H1 (cell line): ENCODE data around the gene ZC3H18. TPM values are rescaled to one million over a fixed set of nuclear protein-coding genes. Genes with fewer than 3 reads are reported as not detected.

Experiments
- CTCF ChIA-PET: fragments of 300-600 bp; sonication (Branson Sonifier 250); formaldehyde crosslinking; loops from one replicate; lab custom pipeline; 2021; ENCODE audit not compliant: partially characterized antibody; lab: Charles Lee
- POLR2A ChIA-PET: fragments of 300-600 bp; sonication (Branson Sonifier 250); formaldehyde crosslinking; loops from one replicate; lab custom pipeline; 2021; ENCODE audit warnings: inconsistent platforms; ENCODE audit not compliant: partially characterized antibody; lab: Charles Lee
- DNase-seq, 2 experiments: peaks; one replicate each; pipeline versions ENCODE4 v3.0.0 to v3.0.0-alpha.2; 2010 to 2022; ENCODE audit warnings: low spot score in 2 of 2, low read depth in 1 of 2, mixed read lengths in 1 of 2
- FAIRE-seq: peaks from 2 replicates; lab custom pipeline; 2011; peaks lifted over from hg19 to GRCh38; lab: Jason Lieb, UNC
- H2AFZ ChIP-seq: 2 replicates; pipeline ENCODE4 v1.8.1; 2012; ENCODE audit warnings: low read length, inconsistent platforms
- H2AK5ac ChIP-seq: 2 replicates; pipeline ENCODE4 v1.6.1; 2013; ENCODE audit warnings: low read depth, low read length
- H2BK120ac ChIP-seq: replicated peaks from 2 replicates; pipeline ENCODE3; 2013; ENCODE audit warnings: low read depth, low read length, inconsistent platforms
- H2BK12ac ChIP-seq: 2 replicates; pipeline ENCODE4 v1.6.1; 2013; ENCODE audit warnings: low read depth, low read length
- H2BK15ac ChIP-seq: 2 replicates; pipeline ENCODE4 v1.6.1; 2013; ENCODE audit warnings: low read length
- H2BK20ac ChIP-seq: 2 replicates; pipeline ENCODE4 v1.6.1; 2013; ENCODE audit warnings: low read length
- H2BK5ac ChIP-seq: 2 replicates; pipeline ENCODE4 v1.6.1; 2013; ENCODE audit warnings: low read depth, low read length
- H3K14ac ChIP-seq: 2 replicates; pipeline ENCODE4 v1.6.1; 2013; ENCODE audit warnings: inconsistent platforms; ENCODE audit not compliant: insufficient read length
- H3K18ac ChIP-seq: 2 replicates; pipeline ENCODE4 v1.6.1; 2013; ENCODE audit warnings: low read length; ENCODE audit errors: extremely low read depth
- H3K23ac ChIP-seq: 2 replicates; pipeline ENCODE4 v1.6.1; 2013; ENCODE audit warnings: inconsistent platforms; ENCODE audit not compliant: insufficient read length
- H3K23me2 ChIP-seq: 2 replicates; pipeline ENCODE4 v1.6.1; 2013; ENCODE audit warnings: low read depth, low read length
- H3K27ac ChIP-seq: 2 replicates; pipeline ENCODE4 v1.6.1; 2011; ENCODE audit warnings: low read depth, low read length, inconsistent platforms
- H3K27me3 ChIP-seq, 4 experiments: replicated peaks in 1 of 4; 1 replicate in 1 of 4; 2 replicates in 3 of 4; pipeline versions ENCODE4 v1.6.1 to v1.8.1; 2011 to 2013; ENCODE audit warnings: low read length in 3 of 4, mild to moderate bottlenecking in 3 of 4, inconsistent platforms in 2 of 4, mixed read lengths in 2 of 4, moderate library complexity in 1 of 4; ENCODE audit not compliant: control insufficient read depth in 3 of 4, insufficient read depth in 3 of 4; ENCODE audit errors: extremely low read depth in 1 of 4
- H3K36me3 ChIP-seq, 4 experiments: 2 replicates each; pipeline versions ENCODE4 v1.6.1 to v1.8.1; 2011 to 2013; ENCODE audit warnings: mild to moderate bottlenecking in 4 of 4, low read length in 3 of 4, moderate library complexity in 2 of 4, control low read depth in 1 of 4, inconsistent platforms in 1 of 4; ENCODE audit not compliant: insufficient read depth in 4 of 4, control insufficient read depth in 2 of 4
- H3K4ac ChIP-seq: replicated peaks from 2 replicates; pipeline ENCODE3; 2013; ENCODE audit warnings: low read length, low read depth, mixed read lengths, inconsistent platforms; ENCODE audit not compliant: insufficient read length
- H3K4me1 ChIP-seq, 4 experiments: replicated peaks in 1 of 4; 1 replicate in 1 of 4; 2 replicates in 3 of 4; pipeline versions ENCODE4 v1.6.1 to v1.8.1; 2011 to 2013; ENCODE audit warnings: low read length in 3 of 4, inconsistent platforms in 2 of 4, mixed read lengths in 1 of 4; ENCODE audit not compliant: insufficient read depth in 4 of 4, control insufficient read depth in 3 of 4
- H3K4me2 ChIP-seq, 2 experiments: 2 replicates each; pipeline versions ENCODE4 v1.6.1 to v1.8.1; 2011 to 2013; ENCODE audit warnings: low read depth in 2 of 2, low read length in 2 of 2, control low read depth in 1 of 2, inconsistent platforms in 1 of 2, mild to moderate bottlenecking in 1 of 2; ENCODE audit not compliant: insufficient read depth in 1 of 2
- H3K4me3 ChIP-seq, 4 experiments: fragments of 200-600, 300-600 bp in 1 of 4; sonication (generic), shearing (Covaris generic), sonication (Bioruptor Twin) in 1 of 4; 2 replicates each; pipeline versions ENCODE4 v1.5.1 to v1.8.1; 2011 to 2016; ENCODE audit warnings: low read length in 4 of 4, low read depth in 3 of 4, control low read depth in 2 of 4, inconsistent platforms in 2 of 4, mild to moderate bottlenecking in 2 of 4, mixed read lengths in 1 of 4, moderate library complexity in 1 of 4; ENCODE audit not compliant: insufficient read depth in 2 of 4; ENCODE audit errors: extremely low read depth in 1 of 4
- H3K56ac ChIP-seq: replicated peaks from 2 replicates; pipeline ENCODE3; 2013; ENCODE audit warnings: low read depth, mild to moderate bottlenecking, mixed read lengths, low read length, inconsistent platforms; ENCODE audit not compliant: insufficient read length
- H3K79me1 ChIP-seq: 2 replicates; pipeline ENCODE4 v1.6.1; 2013; ENCODE audit warnings: low read depth, low read length, control low read depth
- H3K79me2 ChIP-seq, 2 experiments: 2 replicates each; pipeline versions ENCODE4 v1.6.1 to v1.8.1; 2012 to 2013; ENCODE audit warnings: low read length in 2 of 2, mild to moderate bottlenecking in 2 of 2, inconsistent platforms in 1 of 2; ENCODE audit not compliant: insufficient read depth in 2 of 2, control insufficient read depth in 1 of 2
- H3K9ac ChIP-seq, 4 experiments: replicated peaks in 1 of 4; 1 replicate in 1 of 4; 2 replicates in 3 of 4; pipeline versions ENCODE4 v1.6.1 to v1.8.1; 2011 to 2013; ENCODE audit warnings: low read depth in 3 of 4, low read length in 3 of 4, control low read depth in 2 of 4, mild to moderate bottlenecking in 2 of 4, moderate library complexity in 2 of 4, inconsistent platforms in 1 of 4; ENCODE audit errors: extremely low read depth in 1 of 4
- H3K9me3 ChIP-seq, 2 experiments: 2 replicates each; pipeline versions ENCODE4 v1.6.1 to v1.8.1; 2012 to 2013; ENCODE audit warnings: mild to moderate bottlenecking in 2 of 2, moderate library complexity in 2 of 2, control low read depth in 1 of 2, inconsistent platforms in 1 of 2, low read depth in 1 of 2, low read length in 1 of 2, mixed read lengths in 1 of 2; ENCODE audit not compliant: insufficient read depth in 2 of 2
- H4K20me1 ChIP-seq, 2 experiments: replicated peaks in 1 of 2; 2 replicates each; pipeline versions ENCODE3 to v1.8.1; 2011 to 2013; ENCODE audit warnings: inconsistent platforms in 2 of 2, low read length in 2 of 2, mild to moderate bottlenecking in 1 of 2; ENCODE audit not compliant: insufficient read depth in 2 of 2, control insufficient read depth in 1 of 2
- H4K5ac ChIP-seq: 2 replicates; pipeline ENCODE4 v1.6.1; 2013; ENCODE audit warnings: low read length, low read depth, mixed read lengths, inconsistent platforms; ENCODE audit not compliant: insufficient read length
- H4K8ac ChIP-seq: 2 replicates; pipeline ENCODE4 v1.8.0; 2013; ENCODE audit warnings: mild to moderate bottlenecking, moderate library complexity, low read length, inconsistent platforms; ENCODE audit not compliant: insufficient read depth; ENCODE audit errors: extremely low read depth
- H4K91ac ChIP-seq: replicated peaks from 2 replicates; pipeline ENCODE3; 2013; ENCODE audit warnings: low read length, mixed read lengths, inconsistent platforms; ENCODE audit not compliant: insufficient read length
- BCL11A ChIP-seq, 2 experiments: IDR thresholded peaks; one replicate each; pipeline ENCODE4 v1.6.1; 2011; ENCODE audit warnings: low read depth in 2 of 2, low read length in 2 of 2, mild to moderate bottlenecking in 2 of 2
- CBX5 ChIP-seq: fragments of 300-800, 300-1000 bp; sonication (generic); IDR thresholded peaks from 2 replicates; pipeline ENCODE4 v1.7.1; 2016; ENCODE audit warnings: antibody characterized with exemption, low read length, low read depth
- CTCF ChIP-seq, 3 experiments: IDR thresholded peaks; 1 replicate in 2 of 3; 2 replicates in 1 of 3; pipeline versions ENCODE4 v1.5.1 to v1.6.1; 2011; ENCODE audit warnings: low read length in 3 of 3, mild to moderate bottlenecking in 3 of 3, inconsistent platforms in 2 of 3, low read depth in 1 of 3, moderate library complexity in 1 of 3; ENCODE audit not compliant: insufficient read depth in 1 of 3; ENCODE audit errors: control extremely low read depth in 1 of 3
- JUN ChIP-seq: IDR thresholded peaks from 2 replicates; pipeline ENCODE4 v1.6.1; 2011; ENCODE audit warnings: low read depth, mild to moderate bottlenecking, improper control_type of control experiment, low read length
- NANOG ChIP-seq: IDR thresholded peaks from 2 replicates; pipeline ENCODE4 v1.6.1; 2011; ENCODE audit warnings: low read length, low read depth, mild to moderate bottlenecking, inconsistent platforms; ENCODE audit not compliant: insufficient read depth, poor library complexity, severe bottlenecking
- POLR2A ChIP-seq, 2 experiments: IDR thresholded peaks; 1 replicate in 1 of 2; 2 replicates in 1 of 2; pipeline ENCODE4 v1.6.1; 2011; ENCODE audit warnings: low read depth in 2 of 2, low read length in 2 of 2, mild to moderate bottlenecking in 2 of 2; ENCODE audit errors: control extremely low read depth in 1 of 2
- RNF2 ChIP-seq: fragments of 200-900, 300-1000 bp; sonication (generic); IDR thresholded peaks from 2 replicates; pipeline ENCODE4 v1.7.1; 2016; ENCODE audit warnings: borderline replicate concordance, low read depth, mild to moderate bottlenecking, antibody characterized with exemption, low read length; ENCODE audit not compliant: poor library complexity, severe bottlenecking; ENCODE audit errors: missing control alignments
- TBP ChIP-seq: IDR thresholded peaks from 2 replicates; pipeline ENCODE4 v1.6.1; 2011; ENCODE audit warnings: low read depth, low read length, improper control_type of control experiment
- WGBS, 2 experiments: shearing (Covaris generic) in 1 of 2; methylation state at CpG; one replicate each; pipeline versions ENCODE4 v1.1.6 to v1.1.7; 2013 to 2015; ENCODE audit warnings: low lambda C conversion rate in 2 of 2, mixed read lengths in 2 of 2, inconsistent platforms in 1 of 2, low coverage in 1 of 2, missing lambda C conversion rate in 1 of 2; ENCODE audit not compliant: insufficient replicate concordance in 2 of 2, insufficient coverage in 1 of 2, insufficient read length in 1 of 2; ENCODE audit errors: extremely low coverage in 1 of 2, missing lambda C conversion rate in 1 of 2; 5-methylcytosine and 5-hydroxymethylcytosine counted together
- polyA plus RNA-seq, 7 experiments: library from polyadenylated mRNA; depleted of rRNA in 3 of 7; stranded (reverse) in 5 of 7; unstranded in 2 of 7; fragments of >200 nt in 5 of 7; fragments of 200-250 nt in 2 of 7; gene quantifications; 1 replicate in 5 of 7; 2 replicates in 1 of 7; 4 replicates in 1 of 7; pipeline versions ENCODE4 v1.2.1 to v1.2.3, GENCODE V29; 2011 to 2013; ENCODE audit warnings: missing spikeins in 2 of 7, mixed read lengths in 2 of 7
- total RNA-seq: library from RNA; stranded (reverse); fragmentation: NEBNext Ultra II Directional; extraction: Animal tissue kit (Norgen Biotek cat#: 25700); gene quantifications from 2 replicates; pipeline ENCODE4 v1.2.1, GENCODE V29; 2021

ZC3H18 gene
- total and polyA plus RNA-seq, 2 of the 8 experiments (the other 6 are each of a cell fraction or from before 2014, with no cell fraction given), result 12.1 to 73.2 TPM

- no peak overlapping the region for H4K5ac ChIP-seq
- H2AFZ ChIP-seq, result no peak overlapping the region
- peak overlapping the region; percentile 43; the same call in 1 of the 2 replicates for H3K27ac ChIP-seq
- no peak overlapping the region for H3K4me3 ChIP-seq
- H2BK120ac ChIP-seq, result no peak overlapping the region
- no peak overlapping the region for H3K56ac ChIP-seq
- H3K27me3 ChIP-seq, result no peaks in the 10 kb centered on the region
- H3K36me3 ChIP-seq, result peaks cover 15 to 44% (median 24%) of the 10 kb centered on the region in 4 experiments
- CTCF ChIA-PET, result interaction anchor here (0.6 to 11.2 kb wide), 8 partner anchors 11 to 91 kb away, joined by 3 to 89 read pairs (median 4); no protein-coding TSS in a partner anchor
- no peak overlapping the region for H3K23ac ChIP-seq
- no peak overlapping the region for H4K91ac ChIP-seq
- H4K20me1 ChIP-seq, result peaks cover 2 to 14% of the 10 kb centered on the region in 2 experiments
- H3K9ac ChIP-seq, result peak overlapping the region in 1 of 4 experiments; percentile 29; a peak in 1 of 7 replicates
- no peak overlapping the region for H3K18ac ChIP-seq
- WGBS, 2 experiments, result 92% methylated on average over 25 of the region's 27 CpGs; no CpG with 5 or more reads in 1 of the 2 experiments
- peaks cover 0 to 7% (median 3%) of the 10 kb centered on the region in 4 experiments; a peak in 5 of 7 replicates for H3K4me1 ChIP-seq
- no peaks in the 10 kb centered on the region for H3K23me2 ChIP-seq
- DNase-seq (no peak), FAIRE-seq (no peak)
- POLR2A ChIA-PET, result interaction anchor here (0.7 to 1.6 kb wide), 2 partner anchors 17 kb away, joined by 3 to 5 read pairs; no protein-coding TSS in a partner anchor
- no peak overlapping the region for H2BK12ac ChIP-seq
- no peak overlapping the region for H3K4ac ChIP-seq
- no peak overlapping the region for H2BK15ac ChIP-seq
- H2BK5ac ChIP-seq, result peak overlapping the region; percentile 56; the same call in 1 of the 2 replicates
- H3K9me3 ChIP-seq, result no peaks in the 10 kb centered on the region
- H4K8ac ChIP-seq, result no peak overlapping the region
- no peak overlapping the region for H2AK5ac ChIP-seq
- H3K79me2 ChIP-seq, result no peaks in the 10 kb centered on the region
- H3K14ac ChIP-seq, result no peak overlapping the region
- H3K79me1 ChIP-seq, result no peaks in the 10 kb centered on the region; the same call in 1 of the 2 replicates
- H3K4me2 ChIP-seq, result no peak overlapping the region
- no peak overlapping the region for H2BK20ac ChIP-seq
- TF ChIP-seq BCL11A (IDR thresholded peaks at IDR 0.05; ENCODE audit: low read depth in 2 of 2, low read length in 2 of 2) (no peak), JUN (no peak), CBX5 (no peak), TBP (no peak), RNF2 (no peak), NANOG (no peak), CTCF (IDR thresholded peaks at IDR 0.05; ENCODE audit: control extremely low read depth in 1 of 3, insufficient read depth in 1 of 3, low read depth in 1 of 3, low read length in 3 of 3) (no peak), POLR2A (IDR thresholded peaks at IDR 0.05; ENCODE audit: control extremely low read depth in 1 of 2, low read depth in 2 of 2, low read length in 2 of 2) (no peak)
These were observed 57.6 kb downstream of the ZC3H18 start for GRCh38 chr16:88627531-88628411.
